Thyroid gland (tissue), 4 donors: ENCODE results near the gene MTSS2. TPM values are rescaled to one million over a fixed set of nuclear protein-coding genes. Genes with fewer than 3 reads are reported as not detected.

Source experiments
- DNase-seq, 2 donors: peaks; one replicate each; pipeline ENCODE4 v3.0.0-alpha.2; 2019
- H3K27ac ChIP-seq, 3 donors: fragments of 200-600 bp; sonication (generic); 1 replicate in 2 of 3; 2 replicates in 1 of 3; pipeline ENCODE4 v1.5.1; 2016 to 2019; ENCODE audit warnings: mild to moderate bottlenecking in 1 of 3, moderate library complexity in 1 of 3
- H3K27me3 ChIP-seq: fragments of 200-600 bp; sonication (generic); one replicate; pipeline ENCODE4 v1.5.1; 2019
- H3K36me3 ChIP-seq, 2 donors: fragments of 200-600 bp; sonication (generic); one replicate each; pipeline ENCODE4 v1.5.1; 2016 to 2019
- H3K4me1 ChIP-seq, 2 donors: fragments of 200-600 bp; sonication (generic); one replicate each; pipeline ENCODE4 v1.5.1; 2017 to 2019
- H3K4me3 ChIP-seq, 3 donors: fragments of 200-600 bp; sonication (generic); replicated peaks in 1 of 3; 1 replicate in 2 of 3; 2 replicates in 1 of 3; pipeline ENCODE4 v1.5.1; 2016; ENCODE audit warnings: mild to moderate bottlenecking in 1 of 3
- H3K9me3 ChIP-seq: fragments of 200-600 bp; sonication (generic); one replicate; pipeline ENCODE4 v1.5.1; 2017
- POLR2A ChIP-seq, 2 donors: fragments of 450-650 bp; IDR thresholded peaks; one replicate each; pipeline ENCODE4 v1.6.1; 2017; ENCODE audit warnings: antibody characterized with exemption in 2 of 2, mild to moderate bottlenecking in 2 of 2, moderate library complexity in 1 of 2
- WGBS, 2 donors: methylation state at CpG; one replicate each; pipeline ENCODE4 v1.1.5; 2017; 5-methylcytosine and 5-hydroxymethylcytosine counted together
- intact Hi-C: fragments of 100-400 bp; cut with DNase I; formaldehyde crosslinking; loops from one replicate; pipeline ENCODE4 v1.15.1; 2023
- total RNA-seq, 4 donors: library from RNA; depleted of rRNA; stranded (reverse); fragments of >200 nt; gene quantifications; one replicate each; pipeline ENCODE4 v1.2.3, GENCODE V29; 2016
- TF ChIP-seq, protein P1 (sequence below), 6 experiments: fragments of 200-600 bp in 3 of 6; fragments of 450-650 bp in 3 of 6; sonication (generic) in 3 of 6; IDR thresholded peaks; one replicate each; pipeline ENCODE4 v1.5.1; 2016 to 2019; ENCODE audit warnings: antibody characterized with exemption in 6 of 6, mild to moderate bottlenecking in 2 of 6, inconsistent platforms in 1 of 6, moderate library complexity in 1 of 6

Gene MTSS2
- total RNA-seq, 4 donors from 2014 or later, result 11.3 to 39.8 (median 26.7) TPM

DNA sequence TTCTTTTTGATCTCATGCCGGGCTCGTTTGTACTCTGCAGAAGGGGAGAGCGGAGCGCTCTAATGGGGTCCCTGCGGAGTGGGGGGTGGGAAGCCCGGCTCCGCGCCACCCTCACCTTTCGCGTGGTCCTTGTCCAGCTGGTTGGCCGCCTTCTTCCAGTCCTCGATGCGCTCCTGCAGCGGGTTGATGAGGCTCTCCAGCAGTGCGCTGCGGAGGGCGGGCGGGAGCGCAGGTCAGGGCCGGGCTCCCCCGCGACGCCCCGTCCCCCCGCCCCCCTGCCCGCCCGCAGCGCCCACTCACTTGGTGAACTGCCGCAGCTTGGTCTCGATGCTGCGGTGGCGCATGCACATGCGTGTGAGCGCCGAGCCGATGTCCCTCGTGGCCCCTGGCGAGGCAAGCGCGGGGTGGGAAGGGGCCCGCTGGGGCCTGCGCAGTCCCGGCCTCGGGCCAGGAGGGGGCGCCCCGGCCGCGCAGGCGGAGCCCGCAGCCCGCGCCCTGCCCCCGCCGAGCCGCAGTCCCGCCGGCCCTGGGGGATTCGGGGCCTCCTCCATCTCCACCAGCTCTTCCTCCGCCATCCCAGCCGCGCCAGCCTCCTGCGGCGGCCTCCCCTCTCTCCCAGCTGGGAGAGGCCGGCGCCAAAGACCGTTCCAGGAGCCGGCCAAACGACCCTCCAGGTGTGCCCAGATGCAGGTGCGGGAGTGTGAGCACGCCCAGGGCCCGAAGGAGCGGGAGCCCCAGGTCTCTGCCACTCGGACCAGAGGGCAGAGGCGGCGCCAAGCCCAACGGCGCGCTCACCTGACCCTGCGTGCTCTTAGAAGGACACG lies 6.0 kb downstream of the MTSS2 start:
- TF ChIP-seq POLR2A (IDR thresholded peaks at IDR 0.05), result no peak
- TF ChIP-seq, protein P1, sequence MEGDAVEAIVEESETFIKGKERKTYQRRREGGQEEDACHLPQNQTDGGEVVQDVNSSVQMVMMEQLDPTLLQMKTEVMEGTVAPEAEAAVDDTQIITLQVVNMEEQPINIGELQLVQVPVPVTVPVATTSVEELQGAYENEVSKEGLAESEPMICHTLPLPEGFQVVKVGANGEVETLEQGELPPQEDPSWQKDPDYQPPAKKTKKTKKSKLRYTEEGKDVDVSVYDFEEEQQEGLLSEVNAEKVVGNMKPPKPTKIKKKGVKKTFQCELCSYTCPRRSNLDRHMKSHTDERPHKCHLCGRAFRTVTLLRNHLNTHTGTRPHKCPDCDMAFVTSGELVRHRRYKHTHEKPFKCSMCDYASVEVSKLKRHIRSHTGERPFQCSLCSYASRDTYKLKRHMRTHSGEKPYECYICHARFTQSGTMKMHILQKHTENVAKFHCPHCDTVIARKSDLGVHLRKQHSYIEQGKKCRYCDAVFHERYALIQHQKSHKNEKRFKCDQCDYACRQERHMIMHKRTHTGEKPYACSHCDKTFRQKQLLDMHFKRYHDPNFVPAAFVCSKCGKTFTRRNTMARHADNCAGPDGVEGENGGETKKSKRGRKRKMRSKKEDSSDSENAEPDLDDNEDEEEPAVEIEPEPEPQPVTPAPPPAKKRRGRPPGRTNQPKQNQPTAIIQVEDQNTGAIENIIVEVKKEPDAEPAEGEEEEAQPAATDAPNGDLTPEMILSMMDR (IDR thresholded peaks at IDR 0.05), result peak in 3 of 6 experiments; percentile 58 to 76 (median 64)
- Histone ChIP-seq H3K27ac (no peak overlapping the region), H3K4me3 (no peak overlapping the region), H3K9me3 (no peaks in the 10 kb centered on the region), H3K4me1 (peaks cover 17 to 33% of the 10 kb centered on the region in 2 donors), H3K36me3 (peaks cover 20 to 45% of the 10 kb centered on the region in 2 donors), H3K27me3 (no peaks in the 10 kb centered on the region)
- WGBS, 2 donors, result 78 to 89% methylated on average over 15 to 40 of the region's 80 CpGs
- no peak for DNase-seq
- intact Hi-C loops, result loop anchor here (2.0 kb wide), 1 partner anchor 91 kb away; no protein-coding TSS in a partner anchor

DNA sequence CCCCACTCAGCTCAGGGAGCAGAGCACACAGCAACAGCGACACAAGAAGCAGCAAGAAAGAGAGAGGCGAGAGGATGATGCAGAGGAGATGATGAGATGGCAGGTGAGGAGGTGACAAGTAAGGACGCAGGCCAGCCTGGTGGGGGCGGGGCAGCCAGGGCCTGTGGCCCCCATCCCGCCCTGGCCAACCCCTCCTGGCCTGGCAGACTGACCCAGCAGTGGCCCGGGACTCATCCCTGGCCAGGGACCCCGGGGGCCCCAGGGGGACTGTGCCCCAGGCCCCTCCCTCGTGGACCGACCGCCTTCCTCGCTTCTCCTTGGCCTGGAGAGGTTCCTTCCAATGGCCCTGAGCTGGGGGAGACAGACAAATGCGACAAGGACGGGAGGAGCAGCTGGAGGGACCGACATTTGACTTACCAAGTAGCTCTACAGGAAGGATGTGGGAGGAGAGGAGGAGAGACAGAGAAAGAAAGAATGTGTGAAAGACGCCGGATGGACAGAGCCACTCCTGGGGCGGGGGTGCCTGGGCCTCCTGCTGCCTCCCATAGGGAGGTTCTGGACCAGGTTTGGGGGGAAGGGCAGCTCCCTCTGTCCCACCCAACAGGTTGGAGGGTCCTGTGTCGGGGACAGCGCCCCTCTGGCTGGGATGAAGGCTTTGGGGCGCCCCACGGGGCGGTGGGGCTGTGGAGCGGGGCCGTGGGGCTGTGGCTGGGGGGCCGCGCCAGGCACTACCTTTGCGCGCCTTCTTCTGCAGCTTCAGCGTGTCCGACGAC lies 6.8 kb downstream of the MTSS2 start:
- Histone ChIP-seq H3K27ac (no peak overlapping the region), H3K9me3 (no peaks in the 10 kb centered on the region), H3K4me3 (no peak overlapping the region), H3K4me1 (peaks cover 9 to 25% of the 10 kb centered on the region in 2 donors), H3K27me3 (no peaks in the 10 kb centered on the region), H3K36me3 (peaks cover 28 to 53% of the 10 kb centered on the region in 2 donors)
- intact Hi-C loops, result no loop called here
- DNase-seq, result no peak
- TF ChIP-seq, protein P1 (IDR thresholded peaks at IDR 0.05), result no peak
- TF ChIP-seq POLR2A (IDR thresholded peaks at IDR 0.05), result no peak
- WGBS, 2 donors, result 87 to 91% methylated on average over 25 to 31 of the region's 31 CpGs

DNA sequence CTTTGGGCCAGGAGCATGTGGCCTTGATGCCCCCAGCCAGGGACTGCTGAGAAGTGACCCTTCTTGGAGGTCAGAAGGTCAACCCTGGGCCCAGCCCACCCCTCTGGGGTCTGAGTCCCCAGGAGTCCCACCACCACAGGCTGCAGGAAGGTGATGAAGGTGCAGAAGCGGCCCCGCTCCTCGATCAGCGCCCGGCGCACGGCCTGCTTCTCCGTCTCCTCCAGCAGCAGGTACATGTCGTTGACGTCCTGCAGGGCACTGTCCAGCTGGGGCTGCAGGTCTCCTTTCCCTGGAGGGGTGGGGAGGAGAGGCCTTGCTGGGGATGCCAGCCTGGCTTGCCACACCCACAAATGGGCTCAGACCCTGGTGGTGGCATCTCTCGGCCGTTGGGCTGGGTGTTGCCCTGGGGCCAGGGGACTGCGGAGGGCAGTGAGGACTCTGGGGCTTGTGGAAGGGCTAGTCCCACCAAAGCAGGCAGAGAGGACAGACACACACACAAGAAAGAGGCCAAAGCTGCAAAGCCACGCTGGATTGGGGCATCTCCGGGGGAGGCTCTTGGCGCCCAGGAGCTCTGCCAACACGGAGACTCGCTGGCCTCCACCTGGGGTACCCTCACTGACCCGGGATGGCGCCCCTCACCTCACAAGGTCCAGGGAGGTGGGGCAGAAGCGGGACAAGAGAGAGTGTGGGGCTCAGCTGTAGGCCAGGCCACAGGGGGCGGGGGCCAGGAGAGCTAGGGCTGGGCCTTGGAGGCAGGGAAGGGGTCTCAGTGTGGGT lies 7.5 kb downstream of the MTSS2 start:
- peaks cover 34 to 55% of the 10 kb centered on the region in 2 donors for H3K36me3 ChIP-seq
- 96 to 99% methylated on average over 14 to 15 of the region's 22 CpGs for WGBS, 2 donors
- H3K27ac ChIP-seq, result no peak overlapping the region
- no peak overlapping the region for H3K4me3 ChIP-seq
- intact Hi-C loops, result no loop called here
- no peak for TF ChIP-seq POLR2A (IDR thresholded peaks at IDR 0.05)
- TF ChIP-seq, protein P1 (IDR thresholded peaks at IDR 0.05), result no peak
- no peaks in the 10 kb centered on the region for H3K27me3 ChIP-seq
- peaks cover 6 to 17% of the 10 kb centered on the region in 2 donors for H3K4me1 ChIP-seq
- no peak for DNase-seq
- no peaks in the 10 kb centered on the region for H3K9me3 ChIP-seq

DNA sequence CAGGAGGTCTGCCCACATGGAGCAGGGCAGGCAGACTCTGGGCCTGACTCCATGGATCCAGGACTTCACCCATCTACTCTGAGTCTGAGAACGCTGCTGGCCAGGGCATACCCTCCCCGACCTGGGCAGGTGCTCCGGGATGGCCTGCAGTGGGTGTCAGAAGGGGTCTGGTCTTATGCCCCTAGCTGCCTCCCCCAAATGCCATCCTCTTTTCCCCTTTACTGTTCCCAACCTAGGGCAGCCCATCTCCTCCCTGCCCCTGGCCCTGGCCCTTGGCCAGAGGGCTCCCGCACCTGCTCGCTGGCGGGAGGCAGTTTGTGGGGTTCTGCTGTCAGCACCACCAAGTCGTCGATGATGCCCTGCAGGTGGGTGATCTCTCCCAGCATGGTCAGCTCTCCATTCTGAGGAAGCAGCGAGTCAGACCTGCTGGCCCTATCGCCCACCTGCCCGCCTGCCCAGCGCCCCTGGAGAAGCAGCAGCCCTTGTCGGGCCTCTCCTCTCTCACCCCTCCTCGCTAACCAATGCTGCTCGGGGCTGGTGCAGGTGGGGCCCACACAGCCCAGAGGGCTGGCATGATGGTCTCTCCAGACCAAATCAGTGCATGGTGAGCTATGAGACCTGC lies 8.2 kb downstream of the MTSS2 start:
- no peaks in the 10 kb centered on the region for H3K27me3 ChIP-seq
- no peak overlapping the region for H3K27ac ChIP-seq
- peaks cover 6 to 12% of the 10 kb centered on the region in 2 donors for H3K4me1 ChIP-seq
- TF ChIP-seq, protein P1 (IDR thresholded peaks at IDR 0.05), result no peak
- no peak for TF ChIP-seq POLR2A (IDR thresholded peaks at IDR 0.05)
- no peak overlapping the region for H3K4me3 ChIP-seq
- peaks cover 35 to 55% of the 10 kb centered on the region in 2 donors for H3K36me3 ChIP-seq
- intact Hi-C loops, result no loop called here
- H3K9me3 ChIP-seq, result no peaks in the 10 kb centered on the region
- DNase-seq, result no peak
- WGBS, 2 donors, result 94 to 97% methylated on average over 7 to 14 of the region's 15 CpGs
